Measurements from ENCODE around the gene COPS9. TPM values are rescaled to one million over a fixed set of nuclear protein-coding genes. Genes with fewer than 3 reads are reported as not detected.

COPS9 gene
- total and polyA plus RNA-seq, 10 of the 15 experiments (the other 5 are each of a cell fraction or from before 2014, with no cell fraction given) = 80.8 to 419 (median 213) TPM

- CTCF ChIA-PET = no interaction called here
These were observed 18.5 kb upstream of the COPS9 start for GRCh38 chr2:240154606-240155005.

More at GRCh38 chr2:240154606-240155005, 18.5 kb upstream of the COPS9 start:
- H3K27me3 ChIP-seq (replicated peaks in 1 of 2; ENCODE audit: control insufficient read depth in 2 of 2, insufficient read depth in 2 of 2, low read length in 1 of 2) = no peaks in the 10 kb centered on the region
- H3K27ac ChIP-seq (ENCODE audit: control insufficient read depth, insufficient read depth) = no peak overlapping the region
- intact Hi-C loops (cut with micrococcal nuclease; ENCODE audit: unreplicated experiment) (no loop called here), in situ Hi-C loops (cut with MboI) (no loop called here)
- no peaks in the 10 kb centered on the region for H3K4me1 ChIP-seq (ENCODE audit: control insufficient read depth, insufficient read depth, low read length)
- no peak overlapping the region for H3K9ac ChIP-seq (ENCODE audit: control insufficient read depth, insufficient read depth, low read length)
- ATAC-seq (no peak), FAIRE-seq (no peak), DNase-seq (ENCODE audit: low read depth, low spot score) (no peak)
- no peak overlapping the region for H3K4me3 ChIP-seq
- no peak for TF ChIP-seq KLF5 (IDR thresholded peaks at IDR 0.05; ENCODE audit: partially characterized antibody)
- TF ChIP-seq SREBF1 (IDR thresholded peaks at IDR 0.05; ENCODE audit: low read length) = no peak
- no peak for TF ChIP-seq ZNF217 (IDR thresholded peaks at IDR 0.05)
- no peak for TF ChIP-seq NR2F1 (conservative IDR thresholded peaks at IDR 0.05)
- no peak for TF ChIP-seq BCLAF1 (IDR thresholded peaks at IDR 0.05)
- TF ChIP-seq SMAD1 (IDR thresholded peaks at IDR 0.05; ENCODE audit: low read depth, partially characterized antibody) = no peak
- no peak for TF ChIP-seq TCF7 (IDR thresholded peaks at IDR 0.05; ENCODE audit: borderline replicate concordance)
- TF ChIP-seq FOXK2 (IDR thresholded peaks at IDR 0.05) = no peak
- TF ChIP-seq ZNF687 (IDR thresholded peaks at IDR 0.05) = no peak
- no peak for TF ChIP-seq RCOR1 (conservative IDR thresholded peaks at IDR 0.05; ENCODE audit: low read depth, low read length)
- no peak for TF ChIP-seq NFYB (IDR thresholded peaks at IDR 0.05; ENCODE audit: insufficient read depth, low read depth, low read length)
- TF ChIP-seq NFXL1 (IDR thresholded peaks at IDR 0.05; ENCODE audit: borderline replicate concordance) = no peak
- TF ChIP-seq EZH2 (IDR thresholded peaks at IDR 0.05; ENCODE audit: borderline replicate concordance, control insufficient read depth, low read depth, low read length) = no peak
- TF ChIP-seq CHD1 (IDR thresholded peaks at IDR 0.05; ENCODE audit: low read depth, low read length) = no peak
- no peak for TF ChIP-seq ATF2 (IDR thresholded peaks at IDR 0.05; ENCODE audit: low read length)
- no peak for TF ChIP-seq ZNF384 (IDR thresholded peaks at IDR 0.05; ENCODE audit: borderline replicate concordance, low read depth, low read length)
- ChIA-PET POLR2A (no interaction called here), SMC1A (ENCODE audit: uncharacterized antibody, unreplicated experiment) (no interaction called here), RAD21 (ENCODE audit: unreplicated experiment) (no interaction called here)
- H3K4me2 ChIP-seq (ENCODE audit: control insufficient read depth, insufficient read depth) = no peak overlapping the region
- H3K36me3 ChIP-seq (ENCODE audit: control insufficient read depth in 2 of 2, insufficient read depth in 2 of 2, low read length in 1 of 2) = no peaks in the 10 kb centered on the region
- H3K9me3 ChIP-seq (replicated peaks; ENCODE audit: control insufficient read depth, insufficient read depth, low read length) = no peaks in the 10 kb centered on the region
- H3K79me2 ChIP-seq (ENCODE audit: control insufficient read depth, insufficient read depth, low read length) = no peaks in the 10 kb centered on the region
- 33% methylated on average over 8 of the region's 8 CpGs for WGBS (ENCODE audit: insufficient coverage, insufficient replicate concordance, low lambda C conversion rate, missing lambda C conversion rate)
- no TSS peak for BruUV-seq (replicated peaks)
- no peaks in the 10 kb centered on the region for H4K20me1 ChIP-seq (ENCODE audit: control insufficient read depth, insufficient read depth)
- no peak overlapping the region for H2AFZ ChIP-seq (ENCODE audit: control insufficient read depth, low read depth, low read length)
